ENCODE measurements around the gene LCE2C.
"Not testable (repeated sequence)": the region's sequence is repeated elsewhere in the genome, so short reads cannot be mapped to it uniquely, and the experiment has no call there.

The LCE2C gene, protein sequence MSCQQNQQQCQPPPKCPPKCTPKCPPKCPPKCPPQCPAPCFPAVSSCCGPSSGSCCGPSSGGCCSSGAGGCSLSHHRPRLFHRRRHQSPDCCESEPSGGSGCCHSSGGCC

GRCh38 chr1:152674983-152675382 lies at the start of gene LCE2C:
TSS of gene LCE2C (plus strand) at chr1:152675279. CDS start at chr1:152676016, 737 bp downstream.
- not testable (repeated sequence) for H3K36me3 ChIP-seq; H3K4me2 ChIP-seq; H3K27me3 ChIP-seq; H3K4me1 ChIP-seq; H3K9me3 ChIP-seq (replicated peaks in 1 of 11); H4K20me1 ChIP-seq; H3K27ac ChIP-seq; H3K9ac ChIP-seq; H3K4me3 ChIP-seq

GRCh38 chr1:152626744-152627143 lies 48.3 kb upstream of the LCE2C start:
- no peak overlapping the region for H3K27ac ChIP-seq
- H4K20me1 ChIP-seq: no peaks in the 10 kb centered on the region
- TF ChIP-seq Cebpa-rat (IDR thresholded peaks at IDR 0.05): no peak
- H3K9me3 ChIP-seq (replicated peaks in 1 of 11): peaks cover 0 to 12% (median 4%) of the 10 kb centered on the region in 11 experiments; a peak in 3 of 22 replicates
- H3K9ac ChIP-seq: no peak overlapping the region
- peaks cover 17 to 25% (median 23%) of the 10 kb centered on the region in 10 experiments for H3K4me1 ChIP-seq
- H3K36me3 ChIP-seq: no peaks in the 10 kb centered on the region
- no peak overlapping the region for H3K4me2 ChIP-seq
- H3K27me3 ChIP-seq: no peaks in the 10 kb centered on the region
- H3K4me3 ChIP-seq: no peak overlapping the region

- H3K9ac ChIP-seq: no peak overlapping the region
- H4K20me1 ChIP-seq: no peaks in the 10 kb centered on the region
- H3K4me3 ChIP-seq: no peak overlapping the region
- no peak overlapping the region for H3K4me2 ChIP-seq
- H3K36me3 ChIP-seq: no peaks in the 10 kb centered on the region
- no peaks in the 10 kb centered on the region for H3K27me3 ChIP-seq
- no peaks in the 10 kb centered on the region for H3K4me1 ChIP-seq
- TF ChIP-seq Cebpa-rat (IDR thresholded peaks at IDR 0.05): no peak
- H3K27ac ChIP-seq: no peak overlapping the region
- H3K9me3 ChIP-seq (replicated peaks in 1 of 11): peaks cover 0 to 12% (median 5%) of the 10 kb centered on the region in 11 experiments; a peak in 5 of 22 replicates
These were observed 44.5 kb upstream of the LCE2C start for GRCh38 chr1:152630596-152630995.

- Histone ChIP-seq H3K27ac (no peak overlapping the region), H3K4me3 (no peak overlapping the region), H4K20me1 (no peaks in the 10 kb centered on the region), H3K9ac (no peak overlapping the region), H3K27me3 (no peaks in the 10 kb centered on the region), H3K4me2 (no peak overlapping the region), H3K4me1 (no peaks in the 10 kb centered on the region; a peak in 1 of 20 replicates), H3K9me3 (replicated peaks in 1 of 11) (peaks cover 0 to 9% (median 0%) of the 10 kb centered on the region in 11 experiments; a peak in 5 of 22 replicates), H3K36me3 (no peaks in the 10 kb centered on the region)
- TF ChIP-seq Cebpa-rat (IDR thresholded peaks at IDR 0.05): no peak
These were observed 34.7 kb upstream of the LCE2C start for GRCh38 chr1:152640351-152640750.

GRCh38 chr1:152643945-152644344 lies 31.1 kb upstream of the LCE2C start:
- H3K36me3 ChIP-seq: no peaks in the 10 kb centered on the region
- H3K9ac ChIP-seq: no peak overlapping the region
- no peak overlapping the region for H3K27ac ChIP-seq
- TF ChIP-seq Cebpa-rat (IDR thresholded peaks at IDR 0.05): no peak
- no peak overlapping the region for H3K4me2 ChIP-seq
- no peak overlapping the region for H3K4me3 ChIP-seq
- peaks cover 0 to 4% (median 0%) of the 10 kb centered on the region in 11 experiments; a peak in 4 of 22 replicates for H3K9me3 ChIP-seq (replicated peaks in 1 of 11)
- H3K4me1 ChIP-seq: no peaks in the 10 kb centered on the region; a peak in 1 of 20 replicates
- H3K27me3 ChIP-seq: no peaks in the 10 kb centered on the region
- no peaks in the 10 kb centered on the region for H4K20me1 ChIP-seq

- Histone ChIP-seq H3K9ac (no peak overlapping the region), H3K4me2 (peak overlapping the region in 2 of 11 experiments; percentile 10 to 20; a peak in 1 of 22 replicates), H3K4me3 (no peak overlapping the region), H3K4me1 (no peaks in the 10 kb centered on the region; a peak in 1 of 20 replicates), H3K27ac (no peak overlapping the region), H3K9me3 (replicated peaks in 1 of 11) (no peaks in the 10 kb centered on the region), H4K20me1 (no peaks in the 10 kb centered on the region), H3K36me3 (no peaks in the 10 kb centered on the region), H3K27me3 (no peaks in the 10 kb centered on the region)
- no peak for TF ChIP-seq Cebpa-rat (IDR thresholded peaks at IDR 0.05)
These were observed 29.9 kb upstream of the LCE2C start for GRCh38 chr1:152645146-152645545.

DNA sequence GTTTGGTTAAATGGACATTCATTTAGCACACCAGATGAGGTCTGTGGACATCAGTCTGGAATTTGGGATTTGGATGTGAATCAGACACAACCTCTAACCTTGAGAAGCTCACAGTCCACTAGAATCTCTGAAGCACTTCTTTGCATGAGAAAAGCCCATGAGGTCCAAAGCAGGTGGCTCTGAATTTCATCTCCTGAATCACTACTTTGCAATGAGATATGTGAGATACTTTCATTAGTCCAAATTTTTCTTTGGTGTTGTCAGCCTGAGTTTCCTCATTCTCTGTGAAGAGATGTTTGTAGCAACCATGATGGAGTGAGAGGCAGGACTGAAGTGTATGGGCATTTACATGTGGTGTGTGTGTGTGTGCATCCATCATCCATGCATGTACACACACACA lies 28.4 kb upstream of the LCE2C start:
- H3K27me3 ChIP-seq: no peaks in the 10 kb centered on the region
- no peaks in the 10 kb centered on the region; a peak in 1 of 20 replicates for H3K4me1 ChIP-seq
- no peak overlapping the region for H3K27ac ChIP-seq
- no peak overlapping the region for H3K4me2 ChIP-seq
- no peak for TF ChIP-seq Cebpa-rat (IDR thresholded peaks at IDR 0.05)
- H3K9ac ChIP-seq: no peak overlapping the region
- no peaks in the 10 kb centered on the region for H3K36me3 ChIP-seq
- no peaks in the 10 kb centered on the region for H4K20me1 ChIP-seq
- H3K9me3 ChIP-seq (replicated peaks in 1 of 11): no peaks in the 10 kb centered on the region
- H3K4me3 ChIP-seq: no peak overlapping the region

DNA sequence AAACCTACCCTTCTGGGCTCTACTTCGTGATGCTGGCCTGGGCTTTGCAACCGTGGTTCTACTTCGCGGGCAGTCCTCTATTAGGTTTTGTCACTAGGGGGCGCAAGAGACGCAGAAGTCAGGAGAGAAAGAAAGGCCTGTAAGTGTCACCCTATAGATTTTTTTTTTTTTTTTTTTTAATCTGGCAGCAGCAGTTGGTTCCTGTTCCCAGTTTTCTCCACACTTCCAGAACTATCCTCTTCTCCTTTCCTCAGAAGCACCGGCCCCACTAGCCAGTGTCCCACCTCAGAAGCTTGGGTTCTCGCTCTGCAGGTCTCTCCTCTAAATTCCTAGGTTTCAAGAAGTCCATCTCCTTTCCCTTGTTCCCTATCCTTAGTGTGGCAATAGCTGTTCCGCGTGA lies 21.0 kb upstream of the LCE2C start:
- no peaks in the 10 kb centered on the region for H3K4me1 ChIP-seq
- no peak overlapping the region for H3K4me2 ChIP-seq
- H4K20me1 ChIP-seq: no peaks in the 10 kb centered on the region
- H3K9me3 ChIP-seq (replicated peaks in 1 of 11): no peaks in the 10 kb centered on the region
- H3K27ac ChIP-seq: no peak overlapping the region
- no peak for TF ChIP-seq Cebpa-rat (IDR thresholded peaks at IDR 0.05)
- no peaks in the 10 kb centered on the region for H3K27me3 ChIP-seq
- no peak overlapping the region for H3K4me3 ChIP-seq
- no peak overlapping the region for H3K9ac ChIP-seq
- H3K36me3 ChIP-seq: no peaks in the 10 kb centered on the region

- Histone ChIP-seq H3K4me3 (no peak overlapping the region), H3K9me3 (replicated peaks in 1 of 11) (no peaks in the 10 kb centered on the region)
- TF ChIP-seq Cebpa-rat (IDR thresholded peaks at IDR 0.05): no peak
These were observed 18.6 kb upstream of the LCE2C start for GRCh38 chr1:152656459-152656858.

DNA sequence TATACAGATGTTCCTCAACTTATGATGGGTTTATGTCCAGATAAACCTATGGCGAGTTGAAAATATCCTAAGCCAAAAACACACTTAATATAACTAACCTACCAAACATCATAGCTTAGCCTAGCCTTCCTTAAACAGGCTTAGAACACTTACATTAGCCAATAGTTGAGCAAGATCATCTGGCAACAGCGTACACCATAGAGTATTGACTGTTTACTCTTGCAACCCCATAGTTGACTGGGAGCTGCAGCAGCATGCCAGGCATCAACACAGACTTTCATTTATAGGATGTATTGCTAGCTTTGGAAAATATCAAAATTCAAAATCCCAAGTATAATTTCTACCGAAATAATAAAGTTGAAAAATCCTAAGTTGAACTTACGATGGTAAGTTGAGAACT lies 17.4 kb upstream of the LCE2C start:
- Histone ChIP-seq H3K27ac (no peak overlapping the region), H3K27me3 (no peaks in the 10 kb centered on the region)
- no peak for TF ChIP-seq Cebpa-rat (IDR thresholded peaks at IDR 0.05)

More at GRCh38 chr1:152656459-152656858, 18.6 kb upstream of the LCE2C start:
- no peak overlapping the region for H3K9ac ChIP-seq
- H3K4me2 ChIP-seq: no peak overlapping the region
- H4K20me1 ChIP-seq: no peaks in the 10 kb centered on the region
- no peak overlapping the region for H3K27ac ChIP-seq
- H3K4me1 ChIP-seq: no peaks in the 10 kb centered on the region
- H3K27me3 ChIP-seq: no peaks in the 10 kb centered on the region
- H3K36me3 ChIP-seq: no peaks in the 10 kb centered on the region

More for the DNA sequence above, 17.4 kb upstream of the LCE2C start:
- Histone ChIP-seq H3K9me3 (replicated peaks in 1 of 11) (no peaks in the 10 kb centered on the region), H4K20me1 (no peaks in the 10 kb centered on the region), H3K4me1 (no peaks in the 10 kb centered on the region), H3K4me2 (no peak overlapping the region), H3K36me3 (no peaks in the 10 kb centered on the region), H3K9ac (no peak overlapping the region), H3K4me3 (no peak overlapping the region)

Data from BLaER1 treated with 17β-estradiol and CSF1 and Interleukin-3, amounts not matched to agents 10 nM and 100 nM (cell line).